Lower leg skin (tissue), 3 donors: Measurements from ENCODE around the gene RPS19.

Source experiments
- POLR2A ChIP-seq, 2 donors: fragments of 450-650 bp; IDR thresholded peaks; one replicate each; pipeline ENCODE4 v1.6.1; 2016 to 2017; ENCODE audit warnings: antibody characterized with exemption in 2 of 2, mild to moderate bottlenecking in 1 of 2, moderate library complexity in 1 of 2
- TF ChIP-seq, protein P1 (sequence below), 3 donors: fragments of 450-650 bp; IDR thresholded peaks; one replicate each; pipeline ENCODE4 v1.5.1; 2016; ENCODE audit warnings: antibody characterized with exemption in 3 of 3, mild to moderate bottlenecking in 3 of 3, moderate library complexity in 2 of 3

DNA sequence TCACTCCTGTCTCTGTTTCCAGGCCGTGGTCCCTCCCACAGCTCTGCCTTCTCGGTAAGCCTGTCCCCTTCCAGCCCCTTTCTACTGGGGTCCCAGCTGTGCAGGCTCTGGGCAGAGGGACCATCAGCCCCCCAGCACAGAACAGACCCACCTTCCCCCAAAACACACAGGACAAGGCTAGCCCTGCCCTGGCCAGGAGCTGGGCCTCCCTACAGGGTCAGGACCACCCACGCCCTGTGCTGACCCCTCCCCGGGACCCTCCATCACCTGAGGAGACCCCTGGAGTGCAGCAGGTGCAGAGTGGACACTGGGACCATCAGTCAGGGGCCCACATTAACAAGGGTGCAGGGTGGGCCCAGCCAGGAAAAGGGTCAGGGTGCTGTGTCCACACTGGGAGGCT is 49.8 kb upstream of the RPS19 start:
- TF ChIP-seq, protein P1, sequence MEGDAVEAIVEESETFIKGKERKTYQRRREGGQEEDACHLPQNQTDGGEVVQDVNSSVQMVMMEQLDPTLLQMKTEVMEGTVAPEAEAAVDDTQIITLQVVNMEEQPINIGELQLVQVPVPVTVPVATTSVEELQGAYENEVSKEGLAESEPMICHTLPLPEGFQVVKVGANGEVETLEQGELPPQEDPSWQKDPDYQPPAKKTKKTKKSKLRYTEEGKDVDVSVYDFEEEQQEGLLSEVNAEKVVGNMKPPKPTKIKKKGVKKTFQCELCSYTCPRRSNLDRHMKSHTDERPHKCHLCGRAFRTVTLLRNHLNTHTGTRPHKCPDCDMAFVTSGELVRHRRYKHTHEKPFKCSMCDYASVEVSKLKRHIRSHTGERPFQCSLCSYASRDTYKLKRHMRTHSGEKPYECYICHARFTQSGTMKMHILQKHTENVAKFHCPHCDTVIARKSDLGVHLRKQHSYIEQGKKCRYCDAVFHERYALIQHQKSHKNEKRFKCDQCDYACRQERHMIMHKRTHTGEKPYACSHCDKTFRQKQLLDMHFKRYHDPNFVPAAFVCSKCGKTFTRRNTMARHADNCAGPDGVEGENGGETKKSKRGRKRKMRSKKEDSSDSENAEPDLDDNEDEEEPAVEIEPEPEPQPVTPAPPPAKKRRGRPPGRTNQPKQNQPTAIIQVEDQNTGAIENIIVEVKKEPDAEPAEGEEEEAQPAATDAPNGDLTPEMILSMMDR (IDR thresholded peaks at IDR 0.05) = no peak
- TF ChIP-seq POLR2A (IDR thresholded peaks at IDR 0.05) = no peak
